Cerebellar nuclear complex (tissue), 1 donor: Measurements from ENCODE around the gene EXT2.

Source experiments
- DNase-seq, 2 experiments: peaks; one replicate each; lab custom pipeline; 2025; lab: John Stamatoyannopoulos, UW

EXT2 gene

GRCh38 chr11:44095506-44096359 is at the start of gene EXT2:
Gene EXT2 (plus strand): TSS chr11:44095678. CDS start chr11:44107713, 12,035 bp downstream.
- DNase-seq, result peak in 1 of 2 experiments; percentile 52

GRCh38 chr11:44046182-44046581 is 49.3 kb upstream of the EXT2 start:
- no peak for DNase-seq

GRCh38 chr11:44047298-44047697 is 48.2 kb upstream of the EXT2 start:
- no peak for DNase-seq

- DNase-seq, result no peak
These were observed 47.5 kb upstream of the EXT2 start, which contains the start of gene ACCSL for GRCh38 chr11:44047931-44048431. Gene ACCSL (plus strand): TSS chr11:44047981. CDS start chr11:44048037, 56 bp downstream.

- no peak for DNase-seq
These were observed 45.6 kb upstream of the EXT2 start for GRCh38 chr11:44049832-44050231.

GRCh38 chr11:44051171-44051570 is 44.3 kb upstream of the EXT2 start:
- no peak for DNase-seq

GRCh38 chr11:44057340-44057739 is 38.1 kb upstream of the EXT2 start:
- DNase-seq, result no peak

GRCh38 chr11:44058275-44058674 is 37.2 kb upstream of the EXT2 start:
- no peak for DNase-seq

- DNase-seq, result no peak
These were observed 30.3 kb upstream of the EXT2 start for GRCh38 chr11:44065161-44065661.

GRCh38 chr11:44065841-44066731 is 29.4 kb upstream of the EXT2 start, which contains the start of gene ACCS:
Gene ACCS (plus strand): TSS chr11:44066270. CDS start chr11:44067628, 1,358 bp downstream.
- peak; percentile 63 for DNase-seq

GRCh38 chr11:44066732-44067141 is 28.7 kb upstream of the EXT2 start:
- no peak for DNase-seq

- no peak for DNase-seq
These were observed 28.2 kb upstream of the EXT2 start for GRCh38 chr11:44067266-44067665.

- no peak for DNase-seq
These were observed 27.3 kb upstream of the EXT2 start for GRCh38 chr11:44068180-44068579.

GRCh38 chr11:44071157-44071556 is 24.3 kb upstream of the EXT2 start:
- no peak for DNase-seq

GRCh38 chr11:44072757-44073658 is 22.5 kb upstream of the EXT2 start:
- no peak for DNase-seq

- no peak for DNase-seq
These were observed 16.7 kb upstream of the EXT2 start for GRCh38 chr11:44078794-44079193.

- DNase-seq, result no peak
These were observed 16.1 kb upstream of the EXT2 start for GRCh38 chr11:44079376-44079775.

GRCh38 chr11:44080951-44081350 is 14.5 kb upstream of the EXT2 start:
- no peak for DNase-seq

GRCh38 chr11:44082645-44083044 is 12.8 kb upstream of the EXT2 start:
- DNase-seq, result no peak

GRCh38 chr11:44083433-44083832 is 12.0 kb upstream of the EXT2 start:
- DNase-seq, result no peak

GRCh38 chr11:44083906-44084305 is 11.6 kb upstream of the EXT2 start:
- DNase-seq, result no peak
